Pancreas (tissue), 10 donors: ENCODE measurements around the gene ERAP2. TPM values are rescaled to one million over a fixed set of nuclear protein-coding genes. Genes with fewer than 3 reads are reported as not detected.

ENCODE experiments used
- ATAC-seq, 4 donors: fragments of 200-7000 bp; cut with Tn5 transposase; one replicate each; pipeline versions ENCODE4 v1.8.0 to v1.9.1; 2020; ENCODE audit warnings: mild to moderate bottlenecking in 4 of 4, moderate library complexity in 4 of 4
- DNase-seq, 6 donors: peaks; one replicate each; pipeline ENCODE4 v3.0.0-alpha.2; 2020
- FAIRE-seq: peaks from 2 replicates; lab custom pipeline; 2012; peaks lifted over from hg19 to GRCh38; lab: Jason Lieb, UNC
- H3K27ac ChIP-seq, 4 donors: fragments of 200-600 bp; sonication (generic); 1 replicate in 3 of 4; 2 replicates in 1 of 4; pipeline versions ENCODE4 v1.5.0 to v1.8.0; 2020
- H3K27me3 ChIP-seq, 4 donors: fragments of 200-600 bp; one replicate each; pipeline ENCODE4 v1.8.0; 2021
- H3K36me3 ChIP-seq, 3 donors: fragments of 200-600 bp; sonication (generic) in 1 of 3; one replicate each; pipeline versions ENCODE4 v1.5.0 to v1.8.0; 2020 to 2021
- H3K4me1 ChIP-seq, 3 donors: fragments of 200-600 bp; one replicate each; pipeline ENCODE4 v1.8.0; 2021
- H3K4me3 ChIP-seq, 4 donors: fragments of 200-600 bp; sonication (generic) in 2 of 4; one replicate each; pipeline versions ENCODE4 v1.5.0 to v1.8.0; 2020 to 2021
- H3K9me3 ChIP-seq, 4 donors: fragments of 200-600 bp; one replicate each; pipeline ENCODE4 v1.8.0; 2021
- CTCF ChIP-seq, 4 donors: fragments of 200-600 bp; sonication (generic) in 3 of 4; IDR thresholded peaks; one replicate each; pipeline versions ENCODE4 v1.5.0 to v1.8.0; 2021; ENCODE audit warnings: antibody characterized with exemption in 4 of 4
- WGBS, 2 donors: extraction: QIAGEN DNeasy Blood & Tissue Kit; methylation state at CpG; one replicate each; pipeline ENCODE4 v1.1.7; 2013; 5-methylcytosine and 5-hydroxymethylcytosine counted together
- intact Hi-C, 3 donors: fragments of 100-400 bp; cut with DNase I; formaldehyde crosslinking; loops; one replicate each; pipeline versions ENCODE4 v1.11.1 to v1.14.2; 2022
- polyA plus RNA-seq, 2 donors: library from polyadenylated mRNA; stranded (reverse); fragments of 200-250 nt; gene quantifications; one replicate each; pipeline ENCODE4 v1.2.3, GENCODE V29; 2013
- total RNA-seq, 6 donors: library from RNA; stranded (reverse); fragmentation: NEBNext Ultra II Directional in 4 of 6; extraction: Animal tissue kit (Norgen Biotek cat#: 25700) in 4 of 6; gene quantifications; one replicate each; pipeline versions ENCODE4 v1.2.1 to v1.2.4, GENCODE V29; 2021 to 2023
- donor health status: healthy with polysubstance abuse.
- donor health status: DM: no; HTN: no; CAD: no; lungs with moderate emphysema.
- donor health status: DM: no; HTN: no; CAD: no.
- donor health status: control.
- donor health status: control.
- donor health status: Bipolar disorder and iron deficiency.
- donor health status: DM: yes; HTN: yes; CAD: no.
- donor health status: DM: no; HTN: no; CAD: no.
- donor health status: DM: no; HTN: no; CAD: no.
- donor health status: DM: yes; HTN: yes; CAD: no.

ERAP2 gene
- total and polyA plus RNA-seq, 8 donors: 0.22 to 9.3 (median 1.4) TPM

GRCh38 chr5:96935559-96936430 lies 59.5 kb downstream of the ERAP2 start, which contains the start of gene LNPEP:
Gene LNPEP, plus strand, starts transcription at chr5:96936080. Its CDS starts 76 bp downstream, at chr5:96936156.
- WGBS, 2 donors: 0% methylated on average over 76 to 79 of the region's 79 CpGs
- TF ChIP-seq CTCF (IDR thresholded peaks at IDR 0.05): no peak
- no peak for FAIRE-seq
- H3K36me3 ChIP-seq: no peaks in the 10 kb centered on the region
- H3K4me1 ChIP-seq: peaks cover 10 to 25% (median 22%) of the 10 kb centered on the region in 3 donors
- H3K9me3 ChIP-seq: no peaks in the 10 kb centered on the region
- intact Hi-C loops: no loop called here
- peak; percentile 84 to 91 (median 86) for ATAC-seq
- H3K27me3 ChIP-seq: no peaks in the 10 kb centered on the region
- peak within 1 kb of the TSS; percentile 88 to 98 (median 94) for H3K27ac ChIP-seq
- DNase-seq: peak; percentile 96 to 98 (median 97)
- H3K4me3 ChIP-seq: peak within 1 kb of the TSS; percentile 47 to 86 (median 78)

- no peaks in the 10 kb centered on the region for H3K36me3 ChIP-seq
- no peak for TF ChIP-seq CTCF (IDR thresholded peaks at IDR 0.05)
- WGBS, 2 donors: 0 to 1% methylated on average over 27 of the region's 27 CpGs
- H3K4me3 ChIP-seq: peak overlapping the region; percentile 47 to 86 (median 78)
- peaks cover 10 to 25% (median 22%) of the 10 kb centered on the region in 3 donors for H3K4me1 ChIP-seq
- H3K27ac ChIP-seq: peak overlapping the region; percentile 88 to 98 (median 94)
- peak; percentile 2 to 5 (median 4) for ATAC-seq
- no peaks in the 10 kb centered on the region for H3K27me3 ChIP-seq
- H3K9me3 ChIP-seq: no peaks in the 10 kb centered on the region
- FAIRE-seq: no peak
- intact Hi-C loops: no loop called here
- peak; percentile 30 to 79 (median 55) for DNase-seq
Measured at GRCh38 chr5:96936431-96937320, 60.4 kb downstream of the ERAP2 start.

GRCh38 chr5:96940586-96940985 lies 64.3 kb downstream of the ERAP2 start:
- Histone ChIP-seq H3K36me3 (no peaks in the 10 kb centered on the region), H3K4me1 (peaks cover 4 to 12% (median 10%) of the 10 kb centered on the region in 3 donors), H3K4me3 (no peak overlapping the region), H3K27ac (no peak overlapping the region), H3K27me3 (no peaks in the 10 kb centered on the region), H3K9me3 (no peaks in the 10 kb centered on the region)
- TF ChIP-seq CTCF (IDR thresholded peaks at IDR 0.05): no peak
- no peak for DNase-seq
- intact Hi-C loops: no loop called here
- no peak for ATAC-seq
- WGBS, 2 donors: 80 to 85% methylated on average over 3 of the region's 3 CpGs
- FAIRE-seq: no peak

- Histone ChIP-seq H3K27ac (no peak overlapping the region), H3K4me3 (no peak overlapping the region), H3K4me1 (peaks cover 4 to 12% (median 10%) of the 10 kb centered on the region in 3 donors), H3K27me3 (no peaks in the 10 kb centered on the region), H3K9me3 (no peaks in the 10 kb centered on the region), H3K36me3 (no peaks in the 10 kb centered on the region)
- FAIRE-seq (no peak), ATAC-seq (no peak), DNase-seq (no peak)
- 85 to 87% methylated on average over 4 of the region's 4 CpGs for WGBS, 2 donors
- intact Hi-C loops: no loop called here
- no peak for TF ChIP-seq CTCF (IDR thresholded peaks at IDR 0.05)
Measured at GRCh38 chr5:96941140-96941539, 64.8 kb downstream of the ERAP2 start.
